Measurements from ENCODE around the gene AGAP1.

The AGAP1 gene

DNA sequence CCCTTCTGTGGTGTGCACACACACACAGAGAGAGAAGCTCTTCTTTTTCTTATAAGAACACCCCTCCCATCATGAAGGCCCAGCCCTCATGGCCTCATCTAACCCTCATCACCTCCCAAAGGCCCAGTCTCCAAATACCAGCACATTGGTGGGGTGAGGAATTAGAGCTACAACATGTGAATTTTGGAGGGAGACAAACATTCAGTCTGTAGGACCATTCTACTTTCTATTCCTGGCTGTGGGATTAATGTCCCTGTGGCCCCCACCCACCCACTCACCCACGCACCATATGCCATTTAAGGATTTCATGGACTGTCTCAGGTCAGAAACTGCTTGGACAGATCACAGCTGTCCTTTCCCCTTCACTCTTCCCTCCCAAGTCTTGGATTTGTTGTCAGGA is 484.2 kb downstream of the AGAP1 start:
- no peak for DNase-seq (ENCODE audit: low read depth in 2 of 2, low spot score in 1 of 2)

DNA sequence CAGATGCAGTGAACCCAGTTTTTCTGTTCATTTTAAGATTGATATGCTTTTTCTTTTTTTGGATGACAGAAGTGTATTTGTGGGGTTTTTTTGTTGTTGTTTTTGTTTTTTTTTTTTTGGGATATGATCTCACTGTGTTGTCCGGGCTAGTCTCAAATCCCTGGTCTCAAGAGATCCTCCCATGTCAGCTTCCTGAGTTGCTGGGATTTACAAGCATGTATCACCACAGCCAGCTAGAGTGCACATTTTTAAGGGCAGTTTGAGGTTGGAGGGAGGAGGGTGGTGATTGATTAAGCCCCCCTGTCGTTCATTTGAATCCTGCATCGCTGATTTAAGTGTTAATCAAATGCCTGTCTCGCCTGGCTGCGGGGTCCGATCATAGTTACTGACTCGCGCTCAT is 485.2 kb downstream of the AGAP1 start:
- no peak for DNase-seq (ENCODE audit: low read depth in 2 of 2, low spot score in 1 of 2)

DNA sequence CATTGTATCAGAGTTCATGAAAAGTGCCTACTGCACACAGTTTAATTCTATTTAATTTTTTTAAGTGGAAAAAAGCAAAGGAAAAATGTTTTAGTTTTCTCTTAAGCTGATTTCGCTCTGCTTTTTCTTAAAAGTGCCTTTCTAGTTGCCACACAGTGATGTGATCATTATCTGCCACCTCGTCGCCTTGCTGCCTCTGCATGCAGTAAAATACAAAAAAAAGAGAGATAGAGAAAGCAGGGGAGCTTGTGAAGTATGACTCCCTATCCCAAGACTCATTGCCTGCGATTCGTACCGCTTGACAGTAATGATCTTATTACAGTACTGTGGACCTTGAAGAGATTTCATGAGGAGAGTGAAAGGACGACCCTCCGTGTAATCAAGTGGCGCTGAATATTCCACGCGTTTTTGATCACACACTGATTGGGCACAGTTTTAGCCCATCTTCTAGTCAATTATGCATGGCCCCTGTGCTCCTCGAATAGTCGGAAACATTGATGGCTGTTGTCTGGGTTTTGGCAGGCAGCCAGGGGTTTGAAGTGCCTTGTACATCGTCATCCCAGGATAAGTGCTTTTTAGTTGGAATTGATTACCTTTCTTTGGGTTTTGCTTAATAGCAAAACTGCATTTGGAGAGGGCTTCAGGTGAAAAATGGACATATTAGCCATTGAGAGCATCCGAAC is 486.1 kb downstream of the AGAP1 start:
- DNase-seq (ENCODE audit: low read depth in 2 of 2, low spot score in 1 of 2), result no peak

DNA sequence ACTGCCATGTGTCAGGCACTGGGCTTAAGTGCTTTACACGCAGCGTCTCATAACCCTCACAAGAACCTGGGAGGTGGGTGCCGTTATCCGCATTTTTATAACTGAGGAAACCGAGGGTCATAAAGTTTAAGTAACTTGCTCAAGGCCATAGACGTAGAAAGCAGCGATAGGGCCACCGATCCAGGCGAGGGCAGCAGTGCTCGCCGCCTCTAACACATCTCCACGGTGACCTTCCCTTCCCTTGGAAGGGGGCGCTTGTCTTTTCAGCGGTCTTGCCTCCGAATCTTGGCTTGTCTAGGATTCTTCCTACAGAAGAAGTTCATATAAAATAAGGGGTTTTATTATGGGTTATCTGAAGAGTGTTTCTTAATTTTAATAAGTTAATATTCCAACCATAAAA is 487.8 kb downstream of the AGAP1 start:
- no peak for DNase-seq (ENCODE audit: low read depth in 2 of 2, low spot score in 1 of 2)

DNA sequence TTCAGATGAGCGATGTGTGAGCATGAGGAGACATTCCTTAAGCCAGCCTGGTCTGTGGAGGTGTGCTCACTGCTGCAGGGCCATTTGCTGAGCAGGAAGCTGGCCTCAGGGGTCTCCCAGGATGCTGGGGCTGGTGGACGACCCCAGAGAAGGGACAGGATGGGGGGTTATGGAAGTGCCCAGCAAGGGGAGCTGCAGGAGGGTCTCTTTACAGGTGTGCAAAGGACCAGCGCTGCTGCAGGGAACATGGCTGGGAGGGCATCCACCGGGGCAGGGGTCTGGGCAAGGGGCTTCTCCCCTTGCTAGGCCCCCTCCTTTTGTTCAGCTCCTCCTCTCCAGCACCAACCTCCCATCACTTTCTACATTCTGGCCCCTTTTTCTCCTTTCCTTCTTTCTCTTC is 489.2 kb downstream of the AGAP1 start:
- no peak for DNase-seq (ENCODE audit: low read depth in 2 of 2, low spot score in 1 of 2)

DNA sequence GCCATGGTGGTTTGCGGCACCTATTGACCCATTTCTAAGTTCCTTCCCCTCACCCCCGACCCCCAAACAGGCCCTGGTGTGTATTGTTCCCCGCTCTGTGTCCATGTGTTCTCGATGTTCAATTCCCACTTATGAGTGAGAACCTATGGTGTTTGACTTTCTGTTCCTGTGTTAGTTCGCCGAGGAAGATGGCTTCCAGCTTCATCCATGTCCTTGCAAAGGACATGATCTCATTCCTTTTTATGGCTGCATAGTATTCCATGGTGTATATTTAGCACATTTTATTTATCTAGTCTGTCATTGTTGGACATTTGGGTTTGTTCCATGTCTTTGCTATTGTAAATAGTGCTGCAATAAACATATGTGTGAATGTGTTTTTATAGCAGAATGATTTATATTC is 490.7 kb downstream of the AGAP1 start:
- no peak for DNase-seq (ENCODE audit: low read depth in 2 of 2, low spot score in 1 of 2)

DNA sequence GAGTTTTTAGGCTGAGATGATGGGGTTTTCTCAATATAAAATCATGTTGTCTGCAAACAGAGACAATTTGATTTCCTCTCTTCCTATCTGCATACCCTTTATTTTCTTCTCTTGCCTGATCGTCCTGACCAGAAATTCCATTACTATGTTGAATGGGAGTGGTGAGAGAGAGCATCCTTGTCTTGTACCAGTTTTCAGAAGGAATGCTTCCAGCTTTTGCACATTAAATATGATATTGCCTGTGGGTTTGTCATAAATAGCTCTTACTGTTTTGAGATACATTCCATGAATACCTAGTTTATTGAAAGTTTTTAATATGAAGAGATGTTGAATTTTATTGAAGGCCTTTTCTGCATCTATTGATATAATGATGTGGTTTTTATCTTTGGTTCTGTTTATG is 492.5 kb downstream of the AGAP1 start:
- DNase-seq (ENCODE audit: low read depth in 2 of 2, low spot score in 1 of 2), result no peak

DNA sequence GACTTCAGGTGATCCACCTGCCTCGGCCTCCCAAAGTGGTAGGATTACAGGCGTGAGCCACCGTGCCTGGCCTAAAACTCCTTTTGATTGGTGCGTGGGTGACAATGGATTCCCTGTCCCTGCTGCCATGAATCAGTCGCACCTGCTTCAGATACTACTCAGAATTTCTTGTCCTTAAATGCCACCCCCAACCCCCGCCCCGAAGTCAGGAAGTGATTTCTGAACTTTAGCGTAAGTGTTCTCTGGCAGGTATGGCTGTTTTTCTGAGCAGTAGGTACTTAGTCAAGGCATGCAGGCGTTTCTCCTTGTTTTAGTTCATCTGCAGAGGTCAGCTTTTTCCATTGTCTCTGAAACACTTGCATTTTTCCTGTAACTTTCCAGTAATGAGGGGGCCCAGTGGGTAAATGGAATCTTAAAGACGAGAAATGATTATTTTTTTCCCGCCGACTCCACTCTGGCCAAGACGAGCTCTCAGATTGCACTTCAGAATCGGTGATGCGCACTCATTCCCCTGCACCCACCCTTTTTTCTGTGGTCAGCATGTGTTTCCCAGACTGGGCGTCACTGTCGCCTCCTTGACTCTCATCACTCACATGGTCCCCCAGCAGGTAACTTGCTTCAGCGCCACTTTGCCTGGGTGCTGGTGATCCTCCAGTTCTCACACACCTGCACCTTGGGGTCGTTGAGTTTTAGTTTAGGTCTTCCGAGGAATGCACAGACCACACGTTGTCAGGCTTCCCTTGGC is 494.6 kb downstream of the AGAP1 start:
- no peak for DNase-seq (ENCODE audit: low read depth in 2 of 2, low spot score in 1 of 2)

DNA sequence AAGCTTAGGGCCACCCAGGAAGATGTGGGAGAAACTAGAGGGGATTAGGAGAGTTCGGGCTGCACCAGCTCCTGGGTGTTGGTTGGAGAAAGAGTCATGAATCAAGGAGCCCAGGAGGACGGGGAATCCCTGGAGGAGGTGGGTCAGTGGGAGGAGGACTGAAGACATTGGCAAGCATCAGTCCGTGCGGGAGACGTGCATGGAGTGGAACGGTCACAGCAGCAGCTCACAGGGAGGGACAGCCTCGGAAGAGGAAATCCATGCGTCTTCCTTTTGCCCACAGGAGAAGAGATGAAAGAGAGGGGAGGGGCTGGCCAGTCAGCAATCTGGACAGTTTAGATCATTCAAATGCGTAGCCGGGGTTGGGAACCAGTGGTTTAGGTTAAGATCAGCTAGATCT is 495.7 kb downstream of the AGAP1 start:
- DNase-seq (ENCODE audit: low read depth in 2 of 2, low spot score in 1 of 2), result no peak

DNA sequence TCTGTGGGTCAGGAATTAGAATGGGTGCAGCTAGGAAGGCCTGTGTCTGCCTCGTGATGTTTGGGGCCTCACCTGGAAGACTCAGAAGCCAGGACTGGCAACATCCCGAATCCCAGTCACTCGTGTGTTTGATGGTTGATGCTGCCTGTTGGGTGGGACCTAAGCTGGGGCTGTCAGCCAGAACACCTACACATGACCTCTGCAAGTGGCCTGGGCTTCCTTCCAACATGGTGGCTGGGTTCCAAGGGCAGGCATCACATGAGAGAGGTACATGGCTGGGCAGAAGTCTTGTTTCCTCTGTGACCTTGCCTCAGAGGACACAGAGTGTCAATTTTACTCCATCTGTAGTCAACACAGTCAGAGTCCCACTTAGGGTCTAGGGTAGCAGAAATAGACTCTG is 496.5 kb downstream of the AGAP1 start:
- DNase-seq (ENCODE audit: low read depth in 2 of 2, low spot score in 1 of 2), result no peak

DNA sequence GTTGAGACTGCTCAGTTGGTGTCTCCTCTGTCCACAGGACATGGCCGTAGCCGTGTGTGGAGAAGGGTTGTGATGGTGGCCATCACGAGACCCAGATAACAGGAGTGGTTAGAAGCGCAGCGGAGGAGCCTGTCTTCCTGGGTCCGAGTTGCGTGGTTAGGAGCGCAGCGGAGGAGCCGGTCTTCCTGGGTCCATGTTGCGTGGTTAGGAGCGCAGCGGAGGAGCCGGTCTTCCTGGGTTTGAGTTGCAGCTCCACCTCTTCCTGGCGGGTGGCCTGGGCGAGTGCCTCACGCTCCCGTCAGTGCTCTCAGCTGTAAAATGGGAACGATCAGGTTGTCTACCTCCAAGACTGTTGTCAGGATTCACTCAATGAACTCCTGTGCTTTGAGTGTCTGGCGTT is 498.2 kb downstream of the AGAP1 start:
- no peak for DNase-seq (ENCODE audit: low read depth in 2 of 2, low spot score in 1 of 2)

DNA sequence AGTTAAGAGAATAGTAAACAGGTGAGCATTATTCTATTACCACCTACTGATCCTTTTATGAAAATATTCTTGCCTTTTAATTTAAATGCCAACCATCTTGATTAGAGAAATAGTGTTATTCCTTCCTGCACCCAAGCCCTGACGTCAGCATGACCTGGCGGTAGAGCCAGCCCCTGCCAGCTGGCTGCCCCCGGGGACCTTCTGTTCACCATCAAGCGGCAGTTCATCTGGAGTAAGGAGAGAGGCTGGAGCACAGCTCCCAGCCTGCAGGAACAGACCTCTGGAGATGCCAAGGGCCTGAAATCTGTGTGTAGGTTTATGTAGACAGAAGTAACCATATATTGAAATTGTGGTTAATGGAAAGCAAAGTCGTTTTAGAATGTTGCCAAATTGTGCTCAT is 502.6 kb downstream of the AGAP1 start:
- DNase-seq (ENCODE audit: low read depth in 2 of 2, low spot score in 1 of 2), result no peak

DNA sequence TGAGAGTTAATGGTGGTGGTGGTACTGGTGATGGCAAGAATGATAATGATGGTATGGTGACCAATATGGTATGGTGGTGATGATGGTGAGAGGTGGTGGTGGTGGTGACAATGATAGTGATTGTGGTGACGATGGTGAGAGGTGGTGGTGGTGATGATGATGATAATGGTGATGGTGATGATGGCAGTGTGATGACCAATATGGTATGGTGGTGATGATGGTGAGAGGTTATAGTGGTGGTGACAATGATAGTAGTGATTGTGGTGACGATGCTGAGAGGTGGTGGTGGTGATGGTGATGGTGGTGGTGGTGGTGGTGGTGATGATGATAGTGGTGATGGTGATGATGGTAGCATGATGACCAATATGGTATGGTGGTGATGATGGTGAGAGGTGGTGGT is 505.2 kb downstream of the AGAP1 start:
- no peak for DNase-seq (ENCODE audit: low read depth in 2 of 2, low spot score in 1 of 2)

DNA sequence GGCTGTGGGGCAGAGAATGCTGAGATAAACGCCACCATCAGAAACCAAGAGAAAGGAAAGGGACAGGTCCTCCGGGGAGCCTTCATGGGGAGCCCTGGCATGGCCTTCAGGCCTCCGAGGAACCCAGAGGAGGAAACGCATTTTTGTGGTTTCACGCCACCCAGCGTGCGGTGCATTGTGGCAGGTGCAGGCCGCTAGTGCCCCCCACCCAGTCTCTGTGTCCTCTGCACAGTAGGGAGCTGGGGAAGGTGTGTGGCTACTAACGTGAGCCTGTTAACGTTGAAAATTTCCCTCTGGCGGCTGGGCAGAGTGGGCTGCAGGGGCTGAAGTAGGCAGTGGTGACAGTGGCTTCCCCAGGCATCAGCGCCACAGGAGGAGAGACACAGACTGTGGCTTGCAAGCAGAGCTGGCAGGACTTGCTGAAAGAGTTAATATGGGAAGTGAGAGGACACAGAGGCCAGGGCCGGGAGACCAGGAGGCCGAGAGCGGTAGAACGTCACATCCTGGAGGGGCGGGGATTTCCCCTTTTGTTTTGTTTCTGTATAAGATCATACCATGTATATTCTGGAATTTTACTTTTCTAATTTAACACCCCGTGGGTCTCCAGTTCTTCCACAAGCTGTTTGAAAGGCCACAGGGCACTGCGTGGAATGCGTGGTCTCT is 507.5 kb downstream of the AGAP1 start:
- DNase-seq (ENCODE audit: low read depth in 2 of 2, low spot score in 1 of 2), result no peak

DNA sequence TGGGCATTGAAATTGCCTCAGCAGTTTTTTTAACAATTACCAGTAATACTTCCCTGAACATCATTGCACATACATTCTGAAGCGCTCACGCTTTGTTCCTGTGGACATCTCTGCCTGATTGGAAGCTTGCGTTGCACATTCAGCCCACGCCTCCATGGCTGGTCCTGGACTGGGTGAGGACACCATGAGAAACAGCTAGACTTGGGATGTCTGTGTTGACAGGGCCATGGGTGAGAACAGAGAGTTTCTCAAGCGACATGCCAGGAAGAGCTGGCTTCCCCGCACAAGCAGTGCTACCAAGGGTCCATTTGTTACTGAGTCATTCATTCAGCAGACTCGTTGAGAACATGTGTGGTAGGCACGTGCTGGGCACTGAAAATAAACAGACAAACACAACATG is 508.0 kb downstream of the AGAP1 start:
- DNase-seq (ENCODE audit: low read depth in 2 of 2, low spot score in 1 of 2), result no peak

DNA sequence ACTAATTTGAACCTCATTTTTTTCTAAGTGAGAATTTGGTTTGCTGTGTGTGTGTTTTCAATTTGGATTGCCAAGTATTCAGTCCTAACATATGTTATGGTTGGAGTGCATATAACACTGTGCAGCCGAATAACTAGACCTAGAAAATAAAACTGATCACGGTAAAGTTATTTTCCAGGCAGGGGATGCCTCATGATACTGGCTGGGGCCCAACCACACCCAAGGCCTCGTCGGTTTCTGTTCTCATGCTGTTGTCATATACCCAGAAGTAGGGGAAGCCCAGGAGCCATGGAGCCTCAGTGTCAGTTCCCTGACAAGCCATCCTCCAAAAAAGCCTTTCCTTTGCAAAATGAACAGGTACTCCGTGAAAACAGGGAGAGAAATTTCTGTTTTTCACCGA is 514.2 kb downstream of the AGAP1 start:
- DNase-seq (ENCODE audit: low read depth in 2 of 2, low spot score in 1 of 2), result no peak

DNA sequence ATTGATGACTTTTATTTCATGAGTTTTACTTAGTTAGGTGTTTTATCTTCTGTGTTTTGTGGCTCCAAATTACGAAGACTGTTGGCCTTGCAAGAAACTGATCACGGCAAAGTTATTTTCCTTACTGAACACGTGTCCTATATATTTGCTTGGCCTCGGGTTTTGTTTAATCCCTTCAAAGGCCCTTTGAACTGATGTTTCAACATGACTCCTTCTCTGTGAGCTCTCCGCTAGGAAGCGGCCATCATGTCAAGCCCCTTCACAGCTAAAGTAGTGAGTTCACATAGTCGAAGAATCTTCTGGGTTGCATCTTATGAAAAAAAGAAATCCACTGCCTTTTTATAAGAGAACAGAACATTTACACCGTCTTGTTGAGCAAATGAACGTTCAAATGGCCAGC is 515.0 kb downstream of the AGAP1 start:
- DNase-seq (ENCODE audit: low read depth in 2 of 2, low spot score in 1 of 2), result no peak

DNA sequence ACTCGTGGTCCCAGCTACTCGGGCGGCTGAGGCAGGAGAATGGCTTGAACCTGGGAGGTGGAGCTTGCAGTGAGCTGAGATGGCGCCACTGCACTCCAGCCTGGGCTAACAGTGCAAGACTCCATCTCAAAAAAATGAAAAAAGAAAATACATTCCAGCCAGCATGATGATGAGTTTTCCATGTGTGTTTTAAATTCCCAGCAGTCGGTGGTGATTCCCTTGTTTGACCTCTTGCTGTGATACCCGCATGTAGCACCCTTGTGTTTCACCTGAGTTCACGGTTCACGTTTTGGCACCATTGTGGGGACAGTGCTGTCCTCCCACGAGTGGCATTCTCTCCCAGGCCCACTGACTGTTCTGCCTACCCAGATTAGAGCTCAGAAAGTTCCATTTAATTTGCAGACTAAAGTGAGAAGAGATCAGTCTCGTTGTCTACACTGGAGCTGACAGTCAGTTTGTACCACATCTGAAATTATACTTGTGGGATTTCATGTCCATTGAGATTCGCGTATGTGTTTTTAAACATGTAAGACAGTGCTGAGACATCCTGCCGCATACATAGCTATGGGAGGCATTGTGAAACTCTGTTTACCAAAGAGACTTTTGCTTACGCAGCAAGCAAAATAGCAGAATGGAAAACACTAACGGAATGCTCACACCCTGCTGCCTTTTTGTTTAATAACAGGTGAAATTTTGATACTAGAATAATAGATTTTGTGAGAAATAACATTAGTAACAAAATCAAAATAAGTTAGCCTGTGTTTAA is 517.3 kb downstream of the AGAP1 start:
- DNase-seq (ENCODE audit: low read depth in 2 of 2, low spot score in 1 of 2), result no peak

DNA sequence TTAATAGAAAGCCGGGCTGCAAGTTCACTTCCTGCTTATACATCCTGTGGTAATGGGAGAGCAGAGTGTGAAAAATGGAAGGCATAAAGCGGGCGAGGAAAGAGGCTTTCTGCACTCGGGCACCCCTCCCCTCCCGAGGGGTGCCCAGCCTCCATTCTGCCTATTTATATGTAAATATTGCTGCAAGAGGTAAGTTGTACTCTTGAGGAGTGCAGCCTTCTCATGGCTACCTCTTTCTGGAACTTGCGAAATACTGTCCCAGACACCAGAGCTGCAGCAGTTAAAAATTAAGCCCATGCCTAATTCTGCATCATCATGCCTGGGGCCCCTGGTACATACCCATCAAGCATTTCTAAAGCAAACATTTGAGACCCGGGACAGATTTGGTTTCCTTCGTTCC is 518.3 kb downstream of the AGAP1 start:
- no peak for DNase-seq (ENCODE audit: low read depth in 2 of 2, low spot score in 1 of 2)

DNA sequence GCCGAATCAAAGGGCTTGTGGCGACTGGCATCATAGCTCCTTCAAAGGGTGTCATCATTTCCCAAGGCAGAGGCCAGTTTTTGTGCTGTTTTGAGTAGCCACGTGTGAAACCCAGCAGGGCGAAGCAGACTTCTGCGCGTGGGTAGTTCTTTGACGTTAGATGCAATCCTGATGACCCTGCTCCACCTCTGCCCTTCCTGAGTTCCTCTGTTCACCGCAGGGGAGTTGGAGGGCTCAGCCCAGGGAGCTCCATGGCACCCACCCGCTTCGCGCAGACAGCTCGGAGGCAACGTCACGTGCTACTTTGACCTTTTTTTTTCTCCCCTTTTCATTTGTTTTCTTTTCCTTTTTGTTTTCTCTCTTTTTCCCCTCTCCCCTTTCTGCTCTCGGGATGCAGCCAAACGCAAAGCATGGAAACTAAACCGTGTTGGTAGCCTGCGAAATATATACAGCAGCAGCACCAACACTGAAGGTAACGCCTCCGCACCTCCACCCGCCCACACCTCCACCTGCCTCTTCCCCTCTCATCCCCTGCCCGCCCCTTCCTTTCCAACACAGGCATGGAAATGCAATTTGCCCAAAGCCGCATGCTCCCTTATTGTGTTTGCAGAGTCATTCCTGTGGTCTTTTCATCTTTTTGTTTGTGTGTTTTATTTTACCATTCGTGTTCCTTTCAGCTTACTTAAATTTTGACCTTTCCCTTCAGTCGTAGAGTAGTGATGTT is 520.7 kb downstream of the AGAP1 start:
- DNase-seq (ENCODE audit: low read depth in 2 of 2, low spot score in 1 of 2), result no peak

DNA sequence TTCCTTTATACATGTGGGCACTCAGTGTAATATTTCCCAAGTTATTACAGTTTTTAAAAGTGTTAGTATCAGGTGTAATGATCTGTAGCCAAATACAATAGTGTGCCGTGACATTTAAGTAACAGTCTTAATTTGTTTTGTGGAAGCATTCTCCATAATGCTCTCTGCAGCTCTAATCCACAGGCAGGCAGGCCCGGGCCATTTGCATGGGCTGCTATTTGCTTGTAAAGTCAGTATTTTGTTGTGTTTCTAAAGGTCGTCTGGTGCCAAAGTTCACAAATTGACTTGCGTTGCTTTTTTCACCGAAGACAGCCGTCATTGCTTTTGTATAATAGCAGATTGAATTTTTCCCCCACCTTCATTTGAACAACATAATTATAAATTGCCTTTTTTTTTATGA is 521.3 kb downstream of the AGAP1 start:
- no peak for DNase-seq (ENCODE audit: low read depth in 2 of 2, low spot score in 1 of 2)
